WTC11 (cell line): ENCODE data around the gene CHI3L1. TPM values are rescaled to one million over a fixed set of nuclear protein-coding genes. Genes with fewer than 3 reads are reported as not detected.

ENCODE experiments used
- ATAC-seq: fragments of 200-7000 bp; cut with Tn5 transposase; 2 replicates; pipeline ENCODE4 v1.10.0; 2021; ENCODE audit warnings: mild to moderate bottlenecking, moderate library complexity
- CTCF ChIA-PET: fragments of 300-600 bp; sonication (Branson Sonifier 250); formaldehyde crosslinking; loops from one replicate; lab custom pipeline; 2021; ENCODE audit warnings: antibody characterized with exemption; lab: Charles Lee
- POLR2A ChIA-PET: fragments of 350-600 bp; sonication (Branson Sonifier 250); formaldehyde crosslinking; loops from one replicate; lab custom pipeline; 2021; ENCODE audit warnings: antibody characterized with exemption; lab: Charles Lee
- DNase-seq: peaks from one replicate; pipeline ENCODE4 v3.0.0; 2021; ENCODE audit warnings: low spot score
- H3K27ac Mint-ChIP-seq: 2 replicates; pipeline ENCODE4 v1.8.0; 2021; ENCODE audit warnings: mixed read lengths
- H3K27me3 Mint-ChIP-seq: 2 replicates; pipeline ENCODE4 v1.8.0; 2021; ENCODE audit warnings: low read depth, mild to moderate bottlenecking, moderate library complexity, mixed read lengths
- H3K36me3 Mint-ChIP-seq: 2 replicates; pipeline ENCODE4 v1.8.0; 2021; ENCODE audit warnings: mixed read lengths
- H3K4me1 Mint-ChIP-seq: 2 replicates; pipeline ENCODE4 v1.8.0; 2022; ENCODE audit warnings: mixed read lengths
- H3K4me3 Mint-ChIP-seq: 2 replicates; pipeline ENCODE4 v1.8.0; 2021; ENCODE audit warnings: mild to moderate bottlenecking, moderate library complexity, mixed read lengths
- H3K9me3 Mint-ChIP-seq: 2 replicates; pipeline ENCODE4 v1.8.0; 2021; ENCODE audit warnings: mixed read lengths
- CREB1 ChIP-seq: sonication (generic); formaldehyde crosslinking; IDR thresholded peaks from 2 replicates; pipeline ENCODE4 v1.8.0; 2023; ENCODE audit warnings: mild to moderate bottlenecking, missing genetic modification reagents
- ELF4 ChIP-seq: sonication (generic); formaldehyde crosslinking; IDR thresholded peaks from 2 replicates; pipeline ENCODE4 v1.8.1; 2022; ENCODE audit warnings: low read depth, mild to moderate bottlenecking, moderate library complexity, missing genetic modification reagents
- GABPB1 ChIP-seq: sonication (generic); formaldehyde crosslinking; IDR thresholded peaks from 2 replicates; pipeline ENCODE4 v1.8.1; 2023; ENCODE audit warnings: mild to moderate bottlenecking, missing genetic modification reagents
- NR3C1 ChIP-seq: sonication (generic); formaldehyde crosslinking; conservative IDR thresholded peaks from 2 replicates; pipeline ENCODE4 v1.8.1; 2023; ENCODE audit warnings: low read depth, mild to moderate bottlenecking, missing genetic modification reagents
- SMAD4 ChIP-seq: sonication (generic); formaldehyde crosslinking; IDR thresholded peaks from 2 replicates; pipeline ENCODE4 v1.8.0; 2022; ENCODE audit warnings: mild to moderate bottlenecking, missing genetic modification reagents
- SOX15 ChIP-seq: fragments of 250-450 bp; sonication (Bioruptor Pico); IDR thresholded peaks from 2 replicates; pipeline ENCODE4 v1.9.0; 2021; ENCODE audit warnings: mild to moderate bottlenecking
- ZBTB21 ChIP-seq: sonication (generic); formaldehyde crosslinking; IDR thresholded peaks from 2 replicates; pipeline ENCODE4 v1.8.1; 2023; ENCODE audit warnings: mild to moderate bottlenecking, missing genetic modification reagents, borderline replicate concordance
- ZNF423 ChIP-seq: fragments of 250-450 bp; sonication (Bioruptor Pico); IDR thresholded peaks from 2 replicates; pipeline ENCODE4 v2.1.2; 2022; ENCODE audit warnings: mild to moderate bottlenecking, moderate library complexity
- total RNA-seq: library from RNA; stranded (reverse); gene quantifications from 3 replicates; pipeline ENCODE4 v1.2.3, GENCODE V29; 2021
- TF ChIP-seq, protein P1 (sequence below): fragments of 250-450 bp; sonication (Bioruptor Pico); IDR thresholded peaks from 2 replicates; pipeline ENCODE4 v1.9.0; 2021; ENCODE audit warnings: mild to moderate bottlenecking
- TF ChIP-seq, protein P2 (sequence below): sonication (generic); formaldehyde crosslinking; IDR thresholded peaks from 2 replicates; pipeline ENCODE4 v1.8.0; 2022; ENCODE audit warnings: mild to moderate bottlenecking, missing genetic modification reagents
- TF ChIP-seq, protein P3 (sequence below): fragments of 250-450 bp; sonication (Bioruptor Pico); conservative IDR thresholded peaks from 2 replicates; pipeline ENCODE4 v1.9.0; 2021; ENCODE audit warnings: mild to moderate bottlenecking
- TF ChIP-seq, protein P4 (sequence below): fragments of 250-450 bp; sonication (Bioruptor Pico); IDR thresholded peaks from 2 replicates; pipeline ENCODE4 v1.9.0; 2021; ENCODE audit warnings: mild to moderate bottlenecking, borderline replicate concordance
- TF ChIP-seq, protein P5 (sequence below): sonication (generic); formaldehyde crosslinking; IDR thresholded peaks from 2 replicates; pipeline ENCODE4 v1.8.0; 2023; ENCODE audit warnings: missing genetic modification reagents

The CHI3L1 gene
- total RNA-seq, 1 experiment from 2014 or later, result 0.24 TPM

DNA sequence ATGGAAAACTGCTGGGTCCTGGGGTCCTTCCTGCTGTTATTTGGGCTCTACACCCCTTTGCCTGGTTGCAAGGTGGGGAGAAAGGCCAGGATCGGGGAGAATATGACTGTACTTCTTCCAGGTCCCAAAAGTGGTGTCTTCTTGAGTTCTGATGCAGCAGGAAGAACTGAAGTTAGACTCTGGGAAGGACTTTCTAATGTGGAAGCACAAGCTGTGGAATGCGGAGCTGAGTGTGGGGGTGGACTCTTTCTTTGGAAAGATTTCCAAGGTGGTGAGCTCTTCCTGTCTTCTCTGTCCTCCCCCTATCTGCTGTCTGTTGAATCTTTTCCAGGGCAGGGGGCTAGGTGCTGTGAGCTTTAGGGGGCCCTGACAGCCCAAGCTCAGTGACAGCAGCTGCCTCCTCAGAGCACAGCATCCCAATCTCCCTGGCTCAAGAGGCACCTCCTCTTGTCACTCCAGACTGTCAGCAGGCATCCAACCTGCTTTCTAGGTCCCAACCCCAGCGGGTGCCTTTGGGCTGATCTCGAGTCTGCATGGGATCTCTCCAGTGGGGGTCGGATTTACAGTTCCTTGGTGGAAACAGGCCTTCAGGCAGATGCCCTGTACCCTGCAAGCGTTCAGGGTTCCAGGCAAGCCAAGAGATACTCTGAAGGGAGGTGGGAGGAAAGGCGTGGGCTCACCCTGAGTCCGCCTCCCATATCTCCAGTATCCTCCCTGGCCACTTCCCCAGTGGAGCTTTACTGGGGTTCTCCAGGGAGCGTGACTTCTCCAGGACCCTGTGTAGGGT, 35.8 kb downstream of the CHI3L1 start (continued):
- TF ChIP-seq, protein P1, sequence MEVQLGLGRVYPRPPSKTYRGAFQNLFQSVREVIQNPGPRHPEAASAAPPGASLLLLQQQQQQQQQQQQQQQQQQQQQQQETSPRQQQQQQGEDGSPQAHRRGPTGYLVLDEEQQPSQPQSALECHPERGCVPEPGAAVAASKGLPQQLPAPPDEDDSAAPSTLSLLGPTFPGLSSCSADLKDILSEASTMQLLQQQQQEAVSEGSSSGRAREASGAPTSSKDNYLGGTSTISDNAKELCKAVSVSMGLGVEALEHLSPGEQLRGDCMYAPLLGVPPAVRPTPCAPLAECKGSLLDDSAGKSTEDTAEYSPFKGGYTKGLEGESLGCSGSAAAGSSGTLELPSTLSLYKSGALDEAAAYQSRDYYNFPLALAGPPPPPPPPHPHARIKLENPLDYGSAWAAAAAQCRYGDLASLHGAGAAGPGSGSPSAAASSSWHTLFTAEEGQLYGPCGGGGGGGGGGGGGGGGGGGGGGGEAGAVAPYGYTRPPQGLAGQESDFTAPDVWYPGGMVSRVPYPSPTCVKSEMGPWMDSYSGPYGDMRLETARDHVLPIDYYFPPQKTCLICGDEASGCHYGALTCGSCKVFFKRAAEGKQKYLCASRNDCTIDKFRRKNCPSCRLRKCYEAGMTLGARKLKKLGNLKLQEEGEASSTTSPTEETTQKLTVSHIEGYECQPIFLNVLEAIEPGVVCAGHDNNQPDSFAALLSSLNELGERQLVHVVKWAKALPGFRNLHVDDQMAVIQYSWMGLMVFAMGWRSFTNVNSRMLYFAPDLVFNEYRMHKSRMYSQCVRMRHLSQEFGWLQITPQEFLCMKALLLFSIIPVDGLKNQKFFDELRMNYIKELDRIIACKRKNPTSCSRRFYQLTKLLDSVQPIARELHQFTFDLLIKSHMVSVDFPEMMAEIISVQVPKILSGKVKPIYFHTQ (CRISPR knock-in tag), result no peak
- TF ChIP-seq NR3C1 (no peak), ZBTB21 (no peak), GABPB1 (no peak), SOX15 (no peak)
- TF ChIP-seq, protein P2, sequence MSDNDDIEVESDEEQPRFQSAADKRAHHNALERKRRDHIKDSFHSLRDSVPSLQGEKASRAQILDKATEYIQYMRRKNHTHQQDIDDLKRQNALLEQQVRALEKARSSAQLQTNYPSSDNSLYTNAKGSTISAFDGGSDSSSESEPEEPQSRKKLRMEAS (CRISPR knock-in tag), result no peak
- TF ChIP-seq, protein P3, sequence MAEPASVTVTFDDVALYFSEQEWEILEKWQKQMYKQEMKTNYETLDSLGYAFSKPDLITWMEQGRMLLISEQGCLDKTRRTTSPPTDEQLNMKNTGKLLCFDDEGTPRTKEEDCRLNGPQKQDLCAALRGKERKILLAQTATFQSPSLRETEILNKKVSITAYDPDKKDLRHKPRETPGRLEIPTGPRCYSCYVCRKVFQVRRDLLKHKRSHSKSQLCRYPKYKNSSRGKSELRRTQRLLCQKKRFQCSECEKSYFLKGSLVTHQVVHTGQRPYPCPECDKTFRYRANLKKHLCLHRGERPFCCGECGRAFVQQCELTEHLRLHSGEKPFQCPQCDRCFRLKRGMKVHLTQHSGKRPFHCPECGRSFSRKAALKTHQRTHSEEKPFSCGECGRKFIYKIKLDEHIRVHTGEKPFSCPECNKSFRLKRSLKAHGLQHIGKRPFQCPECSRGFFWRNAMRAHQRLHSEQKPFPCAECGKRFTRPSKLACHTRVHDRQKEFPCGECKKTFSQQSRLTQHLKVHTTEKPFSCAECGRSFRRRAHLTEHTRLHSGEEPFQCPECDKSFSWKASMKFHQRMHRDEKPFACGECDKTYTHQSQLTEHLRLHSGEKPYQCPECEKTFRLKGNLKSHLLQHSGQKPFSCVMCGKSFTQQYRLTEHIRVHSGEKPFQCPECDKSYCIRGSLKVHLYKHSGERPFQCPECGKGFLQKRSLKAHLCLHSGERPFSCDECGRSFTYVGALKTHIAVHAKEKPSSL (CRISPR knock-in tag), result no peak
- TF ChIP-seq, protein P4, sequence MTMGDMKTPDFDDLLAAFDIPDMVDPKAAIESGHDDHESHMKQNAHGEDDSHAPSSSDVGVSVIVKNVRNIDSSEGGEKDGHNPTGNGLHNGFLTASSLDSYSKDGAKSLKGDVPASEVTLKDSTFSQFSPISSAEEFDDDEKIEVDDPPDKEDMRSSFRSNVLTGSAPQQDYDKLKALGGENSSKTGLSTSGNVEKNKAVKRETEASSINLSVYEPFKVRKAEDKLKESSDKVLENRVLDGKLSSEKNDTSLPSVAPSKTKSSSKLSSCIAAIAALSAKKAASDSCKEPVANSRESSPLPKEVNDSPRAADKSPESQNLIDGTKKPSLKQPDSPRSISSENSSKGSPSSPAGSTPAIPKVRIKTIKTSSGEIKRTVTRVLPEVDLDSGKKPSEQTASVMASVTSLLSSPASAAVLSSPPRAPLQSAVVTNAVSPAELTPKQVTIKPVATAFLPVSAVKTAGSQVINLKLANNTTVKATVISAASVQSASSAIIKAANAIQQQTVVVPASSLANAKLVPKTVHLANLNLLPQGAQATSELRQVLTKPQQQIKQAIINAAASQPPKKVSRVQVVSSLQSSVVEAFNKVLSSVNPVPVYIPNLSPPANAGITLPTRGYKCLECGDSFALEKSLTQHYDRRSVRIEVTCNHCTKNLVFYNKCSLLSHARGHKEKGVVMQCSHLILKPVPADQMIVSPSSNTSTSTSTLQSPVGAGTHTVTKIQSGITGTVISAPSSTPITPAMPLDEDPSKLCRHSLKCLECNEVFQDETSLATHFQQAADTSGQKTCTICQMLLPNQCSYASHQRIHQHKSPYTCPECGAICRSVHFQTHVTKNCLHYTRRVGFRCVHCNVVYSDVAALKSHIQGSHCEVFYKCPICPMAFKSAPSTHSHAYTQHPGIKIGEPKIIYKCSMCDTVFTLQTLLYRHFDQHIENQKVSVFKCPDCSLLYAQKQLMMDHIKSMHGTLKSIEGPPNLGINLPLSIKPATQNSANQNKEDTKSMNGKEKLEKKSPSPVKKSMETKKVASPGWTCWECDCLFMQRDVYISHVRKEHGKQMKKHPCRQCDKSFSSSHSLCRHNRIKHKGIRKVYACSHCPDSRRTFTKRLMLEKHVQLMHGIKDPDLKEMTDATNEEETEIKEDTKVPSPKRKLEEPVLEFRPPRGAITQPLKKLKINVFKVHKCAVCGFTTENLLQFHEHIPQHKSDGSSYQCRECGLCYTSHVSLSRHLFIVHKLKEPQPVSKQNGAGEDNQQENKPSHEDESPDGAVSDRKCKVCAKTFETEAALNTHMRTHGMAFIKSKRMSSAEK (CRISPR knock-in tag), result no peak
- TF ChIP-seq, all 79 proteins: peak for 0

DNA sequence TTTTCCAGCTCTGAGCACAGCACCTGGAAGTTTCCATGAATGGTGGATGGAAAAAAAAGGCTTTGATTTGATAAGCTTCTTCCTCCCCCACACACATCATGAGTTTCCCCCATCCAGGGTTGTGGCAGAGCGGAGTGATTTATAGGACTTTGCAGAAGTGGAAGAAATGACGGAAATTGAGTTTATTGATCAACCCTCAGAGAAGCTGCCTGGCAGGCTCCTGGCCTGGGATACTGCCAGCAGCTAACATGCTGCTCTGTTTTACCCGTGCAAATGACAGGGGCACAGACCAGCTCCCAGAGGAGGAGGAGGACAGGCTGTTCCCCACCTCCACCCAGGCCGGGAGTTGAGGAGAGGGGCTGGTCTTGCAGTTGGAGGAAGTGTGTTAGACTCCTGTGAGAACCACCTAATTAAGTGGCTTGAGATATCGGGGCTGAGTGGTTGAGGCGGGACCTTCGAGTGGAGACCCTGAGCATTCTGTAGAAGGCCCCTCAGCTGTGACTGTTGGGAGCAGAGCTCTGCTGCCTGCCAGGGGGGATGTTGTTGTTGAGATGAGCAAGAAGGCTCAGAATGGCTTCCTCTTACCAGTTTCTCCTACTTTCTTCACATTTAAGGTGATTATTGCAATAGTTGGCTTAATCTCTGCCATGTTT, 37.2 kb downstream of the CHI3L1 start:
- ATAC-seq (no peak), DNase-seq (no peak)
- Mint-ChIP-seq H3K27me3 (no peaks in the 10 kb centered on the region), H3K36me3 (no peaks in the 10 kb centered on the region), H3K27ac (peak overlapping the region; percentile 57; the same call in 1 of the 2 replicates), H3K9me3 (no peaks in the 10 kb centered on the region), H3K4me3 (no peak overlapping the region), H3K4me1 (peaks cover 93% of the 10 kb centered on the region)
- TF ChIP-seq, protein P5, sequence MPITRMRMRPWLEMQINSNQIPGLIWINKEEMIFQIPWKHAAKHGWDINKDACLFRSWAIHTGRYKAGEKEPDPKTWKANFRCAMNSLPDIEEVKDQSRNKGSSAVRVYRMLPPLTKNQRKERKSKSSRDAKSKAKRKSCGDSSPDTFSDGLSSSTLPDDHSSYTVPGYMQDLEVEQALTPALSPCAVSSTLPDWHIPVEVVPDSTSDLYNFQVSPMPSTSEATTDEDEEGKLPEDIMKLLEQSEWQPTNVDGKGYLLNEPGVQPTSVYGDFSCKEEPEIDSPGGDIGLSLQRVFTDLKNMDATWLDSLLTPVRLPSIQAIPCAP, result no peak
- POLR2A ChIA-PET, result interaction anchor here (1.3 kb wide), 1 partner anchor 15 kb away, joined by 3 read pairs; no protein-coding TSS in a partner anchor
- CTCF ChIA-PET, result interaction anchor here (0.6 to 12.2 kb wide), 12 partner anchors 13 to 215 kb away, joined by 3 to 184 read pairs (median 14); partner anchors contain the start of gene ADORA1

DNA sequence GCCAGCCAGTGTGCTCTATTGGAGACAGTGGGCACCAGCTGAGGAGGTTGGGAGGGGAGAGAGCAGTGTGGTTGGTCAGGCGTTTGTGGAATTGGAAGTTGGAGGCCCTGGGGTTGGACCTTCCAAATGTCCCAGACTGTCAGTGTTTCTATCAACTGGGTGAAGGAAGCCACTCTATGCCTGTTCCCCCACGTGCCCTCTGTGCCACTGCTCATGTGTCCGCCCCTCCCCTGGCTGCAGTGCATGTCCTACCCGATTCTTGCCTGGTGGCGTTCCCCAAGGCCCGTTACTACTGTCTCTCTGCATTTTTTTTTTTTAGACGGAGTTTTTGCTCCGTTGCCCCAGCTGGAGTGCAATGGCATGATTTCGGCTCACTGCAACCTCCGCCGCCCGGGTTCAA, 37.9 kb downstream of the CHI3L1 start:
- POLR2A ChIA-PET, result interaction anchor here (0.9 to 1.3 kb wide), 2 partner anchors 15 to 20 kb away, joined by 3 read pairs; no protein-coding TSS in a partner anchor
- Mint-ChIP-seq H3K27ac (no peak overlapping the region), H3K4me3 (no peak overlapping the region), H3K27me3 (no peaks in the 10 kb centered on the region), H3K4me1 (peaks cover 90% of the 10 kb centered on the region), H3K9me3 (peaks cover 2% of the 10 kb centered on the region), H3K36me3 (peaks cover 2% of the 10 kb centered on the region)
- no peak for ATAC-seq
- no peak for DNase-seq
- CTCF ChIA-PET, result interaction anchor here (0.6 to 12.2 kb wide), 19 partner anchors 10 to 901 kb away, joined by 3 to 184 read pairs (median 6); partner anchors contain the start of genes ADORA1, CHI3L1 and MYBPH
- TF ChIP-seq ELF4 (CRISPR knock-in tag), result no peak
- TF ChIP-seq, protein P5, result no peak
- TF ChIP-seq CREB1 (CRISPR knock-in tag), result no peak
- no peak for TF ChIP-seq ZNF423 (CRISPR knock-in tag)
- TF ChIP-seq, protein P3 (CRISPR knock-in tag), result no peak
- TF ChIP-seq SMAD4 (CRISPR knock-in tag), result no peak
